CD4-positive, alpha-beta T cell treated with Interleukin-21 for 1 hour (primary cell): ENCODE data around the gene TMED6.

Source experiments
- DNase-seq: peaks from one replicate; pipeline ENCODE4 v3.0.0-alpha.2; 2020

TMED6 gene

DNA sequence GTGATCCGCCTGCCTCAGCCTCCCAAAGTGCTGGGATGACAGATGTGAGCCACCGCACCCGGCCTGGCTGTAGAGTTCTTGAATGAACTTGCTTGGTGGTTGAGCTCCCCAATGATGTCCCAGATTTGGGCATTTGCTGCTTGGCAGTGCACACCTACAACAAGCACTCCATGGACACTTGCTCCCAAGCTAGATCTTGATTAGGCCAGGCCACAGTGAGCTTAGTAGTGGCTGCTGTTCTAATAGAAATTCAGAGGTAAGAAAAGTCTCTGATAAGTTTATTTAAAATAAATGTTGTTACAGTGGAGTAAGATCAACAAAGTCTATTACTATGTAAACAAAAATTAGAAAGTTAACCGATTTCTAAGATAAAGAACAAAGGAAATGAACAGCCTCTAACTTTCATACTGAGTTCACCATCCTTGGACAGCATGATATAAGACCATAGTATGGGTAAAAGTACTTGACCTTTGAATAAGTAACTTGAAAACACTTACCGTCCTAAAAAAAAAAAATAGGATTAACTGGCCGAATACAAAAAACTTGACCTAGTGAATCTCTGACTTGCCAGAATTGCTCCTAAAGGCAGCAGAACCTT, 951 bp downstream of the TMED6 start:
- DNase-seq: no peak

GRCh38 chr16:69349536-69349935, 2.0 kb downstream of the TMED6 start:
- DNase-seq: no peak

DNA sequence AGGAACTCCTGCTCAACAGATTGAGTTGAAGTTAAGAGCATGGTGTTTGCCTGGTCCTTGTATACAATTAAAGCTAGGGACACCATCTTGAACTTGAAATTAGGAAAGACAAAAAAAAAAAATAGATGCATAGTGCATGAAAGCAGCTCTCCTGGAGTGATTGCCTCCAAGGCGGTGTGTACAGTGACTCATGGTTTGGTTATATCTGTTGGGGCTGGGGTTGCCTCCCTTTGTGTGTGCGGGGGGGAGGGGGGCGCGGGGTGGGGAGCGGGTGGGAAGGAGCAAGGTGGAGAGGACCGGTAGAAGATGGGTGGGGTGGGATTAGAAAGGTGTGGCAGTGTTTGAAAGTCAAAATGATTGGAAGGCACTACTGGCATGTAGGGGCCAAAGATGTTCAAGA, 3.4 kb downstream of the TMED6 start:
- no peak for DNase-seq

DNA sequence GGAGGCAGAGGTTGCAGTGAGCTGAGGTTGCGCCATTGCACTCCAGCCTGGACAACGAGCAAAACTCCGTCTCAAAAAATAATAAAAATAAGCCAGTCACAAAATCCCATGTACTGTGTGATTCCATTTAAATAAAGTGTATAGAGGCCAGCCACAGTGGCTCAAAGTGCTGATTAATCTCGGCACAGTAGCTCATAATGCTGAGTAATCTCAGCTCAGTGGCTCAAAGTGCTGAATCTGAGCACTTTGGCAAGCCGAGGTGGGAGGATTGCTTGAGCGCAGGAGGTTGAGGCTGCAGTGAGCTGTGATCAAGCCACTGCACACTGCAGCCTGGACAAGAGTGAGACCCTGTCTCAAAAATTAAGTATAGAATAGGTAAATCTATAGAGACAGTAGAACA, 4.9 kb downstream of the TMED6 start:
- DNase-seq: no peak

DNA sequence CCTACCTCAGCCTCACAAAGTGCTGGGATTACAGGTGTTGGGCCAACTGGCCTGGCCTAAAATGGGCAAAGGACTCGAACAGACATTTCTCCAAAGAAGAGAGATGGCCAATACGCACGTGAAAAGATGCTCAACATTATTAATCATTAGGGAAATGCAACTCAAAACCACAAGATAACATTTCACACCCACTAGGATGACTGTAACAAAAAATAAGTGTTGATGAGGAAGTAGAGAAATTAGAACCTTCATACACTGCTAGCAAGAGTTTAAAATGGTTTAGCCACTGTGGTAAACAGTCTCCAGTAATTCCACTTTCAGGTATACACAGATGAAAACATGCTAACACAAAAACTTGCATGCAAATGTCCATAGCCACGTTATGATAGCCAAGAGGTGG, 5.7 kb downstream of the TMED6 start:
- peak; percentile 13 for DNase-seq

DNA sequence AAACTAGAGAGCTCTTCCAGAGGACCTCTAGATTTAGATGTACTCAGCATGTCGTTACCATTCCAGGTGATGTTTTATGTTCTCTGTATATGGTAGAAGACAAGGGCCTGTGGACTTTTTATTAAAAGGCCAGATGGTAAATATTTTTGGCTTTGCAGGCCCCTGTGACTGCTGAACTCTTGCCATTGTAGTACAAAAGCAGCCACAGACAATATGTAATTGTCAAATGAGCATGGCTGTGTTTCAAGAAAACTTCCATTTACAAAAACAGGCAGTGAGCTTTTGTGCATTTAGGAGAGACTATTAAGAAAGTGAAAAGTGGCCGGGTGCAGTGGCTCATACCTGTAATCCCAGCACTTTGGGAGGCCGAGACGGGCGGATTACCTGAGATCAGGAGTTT, 7.4 kb downstream of the TMED6 start:
- no peak for DNase-seq

- no peak for DNase-seq
These were observed 11.4 kb downstream of the TMED6 start for GRCh38 chr16:69340095-69340644.

- peak; percentile 95 for DNase-seq
These were observed 12.1 kb downstream of the TMED6 start, which contains the start of the genes COG8 and NIP7 for GRCh38 chr16:69339289-69340094. Gene COG8 (minus strand): TSS chr16:69339564. CDS start chr16:69339552, 12 bp downstream. Gene NIP7 (plus strand): TSS chr16:69339772. CDS start chr16:69339830, 58 bp downstream.

GRCh38 chr16:69338557-69339288, 12.9 kb downstream of the TMED6 start:
- DNase-seq: no peak

GRCh38 chr16:69334696-69335095, 16.9 kb downstream of the TMED6 start:
- no peak for DNase-seq

- DNase-seq: peak; percentile 83
These were observed 21.1 kb downstream of the TMED6 start, which contains the start of gene PDF for GRCh38 chr16:69330286-69331109. Gene PDF (minus strand): TSS chr16:69330588. CDS start chr16:69330570, 18 bp downstream.

- no peak for DNase-seq
These were observed 22.0 kb downstream of the TMED6 start for GRCh38 chr16:69329369-69330285.

DNA sequence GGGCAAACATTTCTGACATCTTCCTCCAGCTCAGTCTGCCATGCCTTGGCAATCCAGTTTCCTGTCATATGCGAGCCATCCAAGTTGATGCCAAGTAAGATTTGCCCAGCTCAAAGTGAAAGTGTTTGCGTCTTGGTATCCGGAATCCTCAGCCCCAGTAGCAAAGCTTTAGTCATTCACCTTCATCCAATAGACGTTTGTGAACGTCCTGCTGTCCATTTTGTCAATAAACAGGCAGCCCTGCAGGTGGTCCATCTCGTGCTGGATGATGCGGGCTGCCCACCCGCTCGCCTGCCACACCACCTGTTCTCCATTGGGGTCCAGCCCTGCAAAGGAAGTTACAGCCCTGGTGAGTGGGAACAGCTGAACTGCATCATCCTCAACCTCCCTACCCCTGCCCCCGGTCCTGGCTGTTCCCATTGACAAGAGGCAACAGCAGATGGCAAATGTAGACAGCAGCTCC, 22.7 kb downstream of the TMED6 start:
- no peak for DNase-seq

- DNase-seq: no peak
These were observed 23.8 kb downstream of the TMED6 start for GRCh38 chr16:69327585-69328310.

GRCh38 chr16:69326172-69326873, 25.3 kb downstream of the TMED6 start:
- DNase-seq: no peak

DNA sequence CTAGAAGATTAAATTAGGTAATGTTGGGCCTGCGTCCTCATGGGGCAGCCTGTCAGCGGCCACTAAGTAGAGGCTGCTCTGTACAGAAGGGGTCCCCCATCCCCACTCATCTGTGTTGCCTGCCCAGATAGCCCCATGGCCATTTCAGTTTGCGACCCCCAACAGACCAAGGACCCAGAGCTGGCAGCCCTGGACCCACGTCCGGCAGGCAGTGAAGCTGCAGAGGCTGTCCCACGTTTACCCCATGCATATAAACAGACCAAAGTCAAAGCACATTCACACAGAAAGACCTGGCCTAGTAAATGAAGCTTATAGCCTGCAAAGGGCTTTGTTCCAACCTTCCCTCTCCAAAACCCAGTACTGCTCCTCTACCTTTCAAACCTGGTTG, 25.8 kb downstream of the TMED6 start:
- DNase-seq: no peak

- no peak for DNase-seq
These were observed 26.9 kb downstream of the TMED6 start for GRCh38 chr16:69324585-69325253.

DNA sequence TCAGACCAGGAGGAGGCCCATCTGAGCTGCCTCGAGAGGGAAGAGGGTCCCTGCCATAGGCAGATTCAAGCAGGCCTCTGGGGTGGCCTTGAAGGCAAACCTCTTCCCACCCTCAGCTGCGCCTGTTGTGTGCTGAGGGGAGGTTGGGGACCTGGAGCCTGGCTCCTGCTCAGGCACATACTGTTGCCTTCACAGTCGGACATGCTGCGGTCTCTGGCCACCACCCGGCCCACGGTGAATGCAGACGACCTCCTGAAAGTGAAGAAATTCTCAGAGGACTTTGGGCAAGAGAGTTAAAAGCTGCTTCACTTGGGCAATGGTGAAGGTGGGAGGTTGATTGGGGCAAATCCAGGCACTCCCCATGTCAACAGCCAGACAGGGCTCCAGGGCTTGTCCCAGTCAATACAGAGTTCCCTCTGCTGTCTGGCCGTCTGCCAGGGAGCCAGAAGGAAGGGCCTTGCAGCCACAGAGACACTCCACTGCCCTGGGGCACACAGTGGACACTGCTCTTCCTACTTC, 27.5 kb downstream of the TMED6 start:
- DNase-seq: no peak

- no peak for DNase-seq
These were observed 28.2 kb downstream of the TMED6 start for GRCh38 chr16:69323415-69323814.
